Parathyroid adenoma (tissue), 2 donors: Measurements from ENCODE around the gene GALNT5.

Experiments
- H2AFZ ChIP-seq: fragments of 300-600 bp; sonication (generic); one replicate; pipeline ENCODE4 v1.7.0; 2017; ENCODE audit warnings: antibody characterized with exemption, mild to moderate bottlenecking
- H3K27ac ChIP-seq: fragments of 300-600 bp; sonication (generic); one replicate; pipeline ENCODE4 v1.7.0; 2017
- H3K27me3 ChIP-seq: fragments of 300-600 bp; sonication (generic); one replicate; pipeline ENCODE4 v1.7.0; 2017; ENCODE audit warnings: low read length; ENCODE audit not compliant: control insufficient read depth, insufficient read depth
- H3K36me3 ChIP-seq: fragments of 300-600 bp; sonication (generic); one replicate; pipeline ENCODE4 v1.7.0; 2017; ENCODE audit warnings: low read length; ENCODE audit not compliant: control insufficient read depth, insufficient read depth
- H3K4me1 ChIP-seq: fragments of 300-600 bp; sonication (generic); one replicate; pipeline ENCODE4 v1.7.0; 2017; ENCODE audit warnings: control low read depth
- H3K4me2 ChIP-seq: fragments of 300-600 bp; sonication (generic); one replicate; pipeline ENCODE4 v1.7.0; 2017; ENCODE audit warnings: low read length
- H3K4me3 ChIP-seq: fragments of 300-600 bp; sonication (generic); one replicate; pipeline ENCODE4 v1.7.0; 2017; ENCODE audit warnings: low read depth, low read length
- H3K79me2 ChIP-seq: fragments of 300-600 bp; sonication (generic); one replicate; pipeline ENCODE4 v1.7.0; 2017; ENCODE audit warnings: control low read depth
- H3K9ac ChIP-seq: fragments of 300-600 bp; sonication (generic); one replicate; pipeline ENCODE4 v1.7.0; 2017; ENCODE audit warnings: mild to moderate bottlenecking
- H3K9me3 ChIP-seq: fragments of 300-600 bp; sonication (generic); one replicate; pipeline ENCODE4 v1.7.0; 2017; ENCODE audit warnings: low read length; ENCODE audit not compliant: control insufficient read depth
- TF ChIP-seq, protein P1 (sequence below): fragments of 300-600 bp; sonication (generic); IDR thresholded peaks from one replicate; pipeline ENCODE4 v1.7.0; 2017; ENCODE audit warnings: antibody characterized with exemption, mild to moderate bottlenecking
- donor health status: primary hyperparathyroidism.

Gene GALNT5

DNA sequence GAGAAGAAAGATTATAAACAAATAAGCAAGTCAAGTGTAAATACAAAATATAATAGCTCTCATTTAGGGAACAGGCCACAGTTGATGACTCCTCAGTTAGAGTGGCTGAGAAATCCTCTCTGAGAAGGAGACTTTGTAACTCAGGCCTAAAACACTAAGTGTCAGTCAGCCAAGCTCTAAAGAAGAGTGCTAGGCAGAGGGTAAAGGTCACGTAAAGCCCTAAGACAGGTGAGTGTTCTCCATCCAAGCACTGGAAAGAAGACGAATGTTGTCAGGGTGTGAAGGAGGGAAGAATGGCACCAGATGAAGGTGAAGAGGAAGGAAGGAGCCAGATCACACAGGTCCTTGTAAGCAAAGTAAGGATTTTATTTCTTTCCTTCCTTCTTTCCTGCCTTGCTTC lies 43.8 kb downstream of the GALNT5 start:
- Histone ChIP-seq H3K9ac (no peak overlapping the region), H3K4me2 (no peak overlapping the region), H3K27me3 (no peaks in the 10 kb centered on the region), H2AFZ (no peak overlapping the region), H3K4me3 (no peak overlapping the region), H3K36me3 (no peaks in the 10 kb centered on the region), H3K27ac (no peak overlapping the region), H3K79me2 (no peaks in the 10 kb centered on the region), H3K9me3 (no peaks in the 10 kb centered on the region), H3K4me1 (no peaks in the 10 kb centered on the region)
- TF ChIP-seq, protein P1, sequence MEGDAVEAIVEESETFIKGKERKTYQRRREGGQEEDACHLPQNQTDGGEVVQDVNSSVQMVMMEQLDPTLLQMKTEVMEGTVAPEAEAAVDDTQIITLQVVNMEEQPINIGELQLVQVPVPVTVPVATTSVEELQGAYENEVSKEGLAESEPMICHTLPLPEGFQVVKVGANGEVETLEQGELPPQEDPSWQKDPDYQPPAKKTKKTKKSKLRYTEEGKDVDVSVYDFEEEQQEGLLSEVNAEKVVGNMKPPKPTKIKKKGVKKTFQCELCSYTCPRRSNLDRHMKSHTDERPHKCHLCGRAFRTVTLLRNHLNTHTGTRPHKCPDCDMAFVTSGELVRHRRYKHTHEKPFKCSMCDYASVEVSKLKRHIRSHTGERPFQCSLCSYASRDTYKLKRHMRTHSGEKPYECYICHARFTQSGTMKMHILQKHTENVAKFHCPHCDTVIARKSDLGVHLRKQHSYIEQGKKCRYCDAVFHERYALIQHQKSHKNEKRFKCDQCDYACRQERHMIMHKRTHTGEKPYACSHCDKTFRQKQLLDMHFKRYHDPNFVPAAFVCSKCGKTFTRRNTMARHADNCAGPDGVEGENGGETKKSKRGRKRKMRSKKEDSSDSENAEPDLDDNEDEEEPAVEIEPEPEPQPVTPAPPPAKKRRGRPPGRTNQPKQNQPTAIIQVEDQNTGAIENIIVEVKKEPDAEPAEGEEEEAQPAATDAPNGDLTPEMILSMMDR, result no peak

DNA sequence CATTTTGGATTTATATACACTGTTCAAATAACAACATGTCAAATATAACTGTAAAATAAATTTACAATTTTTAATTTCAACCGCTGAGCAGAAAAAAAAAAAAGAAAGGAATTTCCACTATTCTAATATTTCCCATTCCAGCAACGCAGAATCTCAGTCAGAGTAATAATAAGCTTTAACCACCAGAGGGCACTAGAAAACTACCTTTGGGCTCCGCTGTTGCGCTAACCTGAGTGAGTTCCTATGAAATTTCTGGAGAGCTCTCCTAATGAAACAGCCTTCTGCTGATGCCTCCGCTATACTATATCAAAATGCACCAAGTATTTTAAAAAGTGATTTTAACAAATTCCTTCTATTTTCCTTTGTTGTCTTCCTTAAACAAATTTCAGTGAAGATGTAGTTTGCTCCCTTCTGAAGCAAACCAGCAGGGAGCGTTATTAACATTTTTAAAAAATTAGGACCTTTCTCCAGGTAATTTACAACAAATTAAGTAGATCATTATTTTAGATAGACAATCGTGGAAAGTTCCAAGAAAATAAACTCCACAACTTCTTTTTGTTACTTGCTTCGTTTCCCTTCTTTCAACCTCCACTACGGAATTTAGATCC lies 45.1 kb downstream of the GALNT5 start:
- no peaks in the 10 kb centered on the region for H3K79me2 ChIP-seq
- H3K27me3 ChIP-seq, result no peaks in the 10 kb centered on the region
- no peak overlapping the region for H3K27ac ChIP-seq
- no peaks in the 10 kb centered on the region for H3K9me3 ChIP-seq
- TF ChIP-seq, protein P1, result peak; percentile 80
- no peak overlapping the region for H3K9ac ChIP-seq
- H2AFZ ChIP-seq, result no peak overlapping the region
- H3K4me1 ChIP-seq, result no peaks in the 10 kb centered on the region
- H3K4me2 ChIP-seq, result no peak overlapping the region
- no peaks in the 10 kb centered on the region for H3K36me3 ChIP-seq
- no peak overlapping the region for H3K4me3 ChIP-seq

DNA sequence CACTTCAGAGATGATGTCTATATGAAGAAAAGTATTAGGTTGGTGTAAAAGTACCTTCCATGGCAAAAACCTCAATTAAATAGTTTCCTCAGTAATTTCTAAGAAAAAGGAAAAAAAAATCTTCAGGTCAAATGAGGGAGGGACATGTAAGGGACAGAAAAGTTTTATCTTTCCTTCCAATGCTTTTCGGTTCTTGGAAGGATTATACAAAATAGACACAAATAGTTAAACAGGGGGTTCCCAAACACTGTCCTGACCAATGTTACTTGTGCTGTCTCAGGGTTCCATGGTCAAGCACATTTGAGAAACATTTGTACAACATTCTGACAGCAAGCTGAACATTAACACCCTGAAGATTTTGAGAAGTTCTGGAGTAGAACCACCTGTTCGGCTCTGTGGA lies 46.1 kb downstream of the GALNT5 start:
- Histone ChIP-seq H3K4me2 (no peak overlapping the region), H3K27ac (no peak overlapping the region), H3K79me2 (no peaks in the 10 kb centered on the region), H3K4me1 (no peaks in the 10 kb centered on the region), H3K4me3 (no peak overlapping the region), H3K9ac (no peak overlapping the region), H2AFZ (no peak overlapping the region), H3K9me3 (no peaks in the 10 kb centered on the region), H3K36me3 (no peaks in the 10 kb centered on the region), H3K27me3 (no peaks in the 10 kb centered on the region)
- TF ChIP-seq, protein P1, result no peak

DNA sequence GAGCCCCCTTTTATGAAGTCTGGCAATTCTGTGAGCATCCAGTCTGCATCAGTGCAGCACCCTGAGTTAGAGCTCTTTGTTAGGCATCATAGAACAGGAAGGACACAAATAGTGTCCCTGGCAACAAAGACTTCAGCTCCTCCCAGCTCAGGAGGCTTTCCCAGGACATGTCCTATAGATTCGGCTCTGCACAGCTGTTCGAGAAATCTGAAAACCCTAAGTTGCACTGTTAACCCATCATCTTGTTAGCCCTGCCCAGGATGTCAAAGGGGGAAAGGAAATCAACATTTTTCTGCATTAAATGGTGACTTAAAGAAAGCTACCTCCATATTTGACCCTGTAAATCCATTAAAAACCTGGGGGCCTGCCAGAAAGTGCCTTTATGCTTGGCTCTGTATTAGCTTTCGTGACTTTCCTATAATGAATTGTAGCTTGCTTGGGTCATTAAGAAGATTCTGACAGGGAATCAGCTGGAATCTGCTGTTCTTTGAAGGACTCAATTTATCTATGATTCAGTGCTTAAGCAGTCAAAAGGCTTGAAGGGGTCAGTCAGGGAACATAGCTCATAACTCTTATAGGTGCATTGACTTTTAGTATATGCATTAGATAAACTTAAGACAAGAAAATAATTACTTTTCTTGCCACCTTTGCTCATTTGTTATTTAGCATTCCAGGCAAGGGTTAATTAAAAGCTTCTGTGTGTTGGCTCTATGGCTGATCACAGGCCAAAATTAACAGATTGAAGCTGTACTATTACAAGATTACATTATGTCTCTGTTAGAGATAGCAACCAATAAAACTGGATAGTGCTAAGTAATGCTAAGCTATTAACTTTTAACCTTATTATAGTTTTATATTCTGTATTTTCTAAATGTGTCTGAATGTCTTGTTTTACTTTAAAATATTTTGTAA lies 47.6 kb downstream of the GALNT5 start:
- Histone ChIP-seq H3K27ac (no peak overlapping the region), H3K4me3 (no peak overlapping the region), H3K79me2 (no peaks in the 10 kb centered on the region), H3K9me3 (no peaks in the 10 kb centered on the region), H3K4me2 (no peak overlapping the region), H3K9ac (no peak overlapping the region), H3K4me1 (no peaks in the 10 kb centered on the region), H2AFZ (no peak overlapping the region), H3K27me3 (no peaks in the 10 kb centered on the region), H3K36me3 (no peaks in the 10 kb centered on the region)
- TF ChIP-seq, protein P1, result no peak
